Stimulated activated CD8-positive, alpha-beta memory T cell treated with anti-CD3 and anti-CD28 coated beads, Interleukin-7, amount 100 ng/mL, for 24 hours (primary cell): ENCODE results near the gene HLTF.
A peak's percentile ranks its signal among the peaks of the same experiment; 100 is the strongest.
"Not testable (repeated sequence)": the region's sequence is repeated elsewhere in the genome, so short reads cannot be mapped to it uniquely, and the experiment has no call there.

ENCODE experiments used
- DNase-seq: peaks from one replicate; pipeline ENCODE4 v3.0.0-alpha.2; 2020; ENCODE audit warnings: low read depth

HLTF gene

DNA sequence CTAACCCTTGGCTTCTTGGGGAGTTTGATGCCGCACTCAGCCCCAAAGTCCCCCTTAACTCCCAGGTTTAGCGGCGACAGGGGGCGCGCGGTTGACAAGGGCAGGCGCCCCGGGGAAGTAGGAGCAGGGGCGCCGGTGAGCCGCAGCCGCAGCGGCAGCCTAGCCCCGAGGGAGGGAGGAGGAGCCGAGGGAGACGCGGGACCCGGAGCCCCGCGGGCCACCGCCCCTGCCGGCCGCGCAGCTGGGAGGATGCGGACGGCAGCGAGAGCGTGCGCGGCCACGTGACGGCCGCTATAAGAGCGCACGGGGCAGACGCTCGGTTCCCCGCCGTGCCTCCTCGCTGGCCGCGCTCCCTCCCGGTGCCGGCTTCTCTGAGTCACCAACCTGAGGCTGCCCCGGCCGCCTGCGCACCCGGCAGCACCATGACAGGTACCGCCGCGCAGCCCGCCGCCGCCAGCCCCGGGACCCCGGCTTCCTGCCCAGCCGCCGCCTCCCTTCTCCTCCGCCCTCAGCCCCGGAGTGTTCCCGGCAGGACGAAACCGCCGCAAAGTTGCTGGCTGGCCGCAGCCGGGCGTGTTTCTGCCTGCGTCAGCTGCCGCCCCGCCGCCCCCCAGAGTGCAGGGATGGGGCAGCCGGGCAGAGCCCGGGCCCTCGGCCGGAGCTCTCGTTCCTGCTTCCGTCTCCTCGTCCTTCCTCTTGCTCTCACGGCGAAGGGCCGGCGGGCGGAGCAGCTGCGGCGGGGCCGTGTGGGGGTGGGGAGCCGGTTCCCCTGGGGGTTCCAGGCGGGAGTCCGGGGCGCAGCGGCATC, 94.9 kb downstream of the HLTF start, which contains the start of gene GYG1:
Gene GYG1 (plus strand): TSS at position 322 of the 808 bp plus-strand sequence. CDS start 101 bp downstream, at position 423.
- peak; percentile 42 for DNase-seq

DNA sequence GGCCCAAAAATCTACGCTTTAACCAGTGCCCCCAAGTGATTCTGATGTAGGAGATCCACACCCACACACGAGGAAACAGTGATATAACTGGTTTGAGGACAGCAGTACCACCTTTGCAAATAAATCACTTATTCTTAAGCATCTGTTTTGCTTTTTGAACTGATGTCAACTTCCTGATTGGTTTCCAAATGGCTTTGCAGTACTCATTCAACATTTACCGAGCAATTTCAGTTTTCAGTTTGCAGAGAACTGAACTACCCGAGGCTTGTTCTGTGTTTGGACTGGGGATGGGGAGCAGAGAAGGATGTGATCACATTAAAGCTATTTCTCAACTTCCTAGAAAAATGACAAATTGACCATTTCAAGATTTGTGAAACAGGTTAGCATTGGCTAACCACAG, 96.1 kb downstream of the HLTF start:
- DNase-seq: no peak

DNA sequence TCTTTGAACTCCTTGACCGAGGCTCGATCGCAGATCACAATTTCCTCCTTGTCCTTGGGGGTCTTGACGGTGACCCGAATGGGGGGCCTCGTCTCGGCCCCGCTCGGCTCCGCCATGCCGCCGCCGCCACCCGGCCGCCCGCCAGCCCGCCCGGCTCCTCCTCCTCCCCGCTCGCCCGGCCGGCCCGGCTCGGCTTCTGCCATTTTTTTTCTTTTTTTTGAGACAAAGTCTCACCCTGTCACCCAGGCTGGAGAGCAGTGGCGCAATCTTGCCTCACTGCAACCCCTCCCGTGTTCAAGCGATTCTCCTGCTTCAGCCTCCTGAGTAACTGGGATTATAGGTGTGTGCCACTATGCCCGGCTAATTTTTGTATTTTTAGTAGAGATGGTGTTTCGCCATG, 98.8 kb downstream of the HLTF start:
- not testable (repeated sequence) for DNase-seq

DNA sequence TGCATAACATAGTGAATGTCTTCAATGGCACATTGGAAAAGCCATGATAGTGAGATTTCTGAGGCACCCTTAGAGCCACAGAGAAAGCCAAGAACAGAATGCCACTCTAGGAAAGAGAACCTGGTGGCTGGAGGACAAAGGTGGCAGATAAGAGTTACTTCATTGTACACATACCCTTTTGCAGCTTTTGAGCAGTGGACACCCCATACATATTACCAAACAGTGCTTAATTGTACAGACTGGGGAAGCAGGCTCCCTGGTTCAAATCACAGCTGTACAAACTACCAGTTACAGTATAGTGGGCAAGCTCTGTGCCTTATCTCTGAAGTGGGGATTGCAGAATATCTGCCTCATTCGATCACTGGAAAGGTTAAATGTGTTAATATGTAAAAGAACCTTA, 105.1 kb downstream of the HLTF start:
- DNase-seq: no peak
